Breast epithelium (tissue), 4 donors: ENCODE measurements around the gene NMRAL1. TPM values are rescaled to one million over a fixed set of nuclear protein-coding genes. Genes with fewer than 3 reads are reported as not detected.
A peak's percentile ranks its signal among the peaks of the same experiment; 100 is the strongest.

Experiments
- DNase-seq, 2 donors: peaks; one replicate each; pipeline ENCODE4 v3.0.0-alpha.2; 2019; ENCODE audit warnings: low spot score in 2 of 2
- H3K27ac ChIP-seq, 2 donors: fragments of 200-600 bp; sonication (generic) in 1 of 2; one replicate each; pipeline ENCODE4 v1.5.1; 2016 to 2019; ENCODE audit warnings: mild to moderate bottlenecking in 1 of 2
- H3K27me3 ChIP-seq, 2 donors: fragments of 200-600 bp; sonication (generic) in 1 of 2; one replicate each; pipeline versions ENCODE4 v1.5.1 to v1.6.0; 2017 to 2019; ENCODE audit warnings: control low read depth in 1 of 2, mild to moderate bottlenecking in 1 of 2
- H3K36me3 ChIP-seq: fragments of 200-600 bp; one replicate; pipeline ENCODE4 v1.5.1; 2019
- H3K4me1 ChIP-seq, 2 donors: fragments of 200-600 bp; sonication (generic); one replicate each; pipeline ENCODE4 v1.5.1; 2016 to 2019; ENCODE audit warnings: control low read depth in 1 of 2
- H3K4me3 ChIP-seq, 3 donors: fragments of 200-600 bp; sonication (generic); 1 replicate in 2 of 3; 2 replicates in 1 of 3; pipeline ENCODE4 v1.5.1; 2016 to 2019; ENCODE audit warnings: mild to moderate bottlenecking in 3 of 3, moderate library complexity in 2 of 3
- H3K9me3 ChIP-seq, 2 donors: fragments of 200-600 bp; sonication (generic) in 1 of 2; one replicate each; pipeline ENCODE4 v1.5.1; 2016 to 2019; ENCODE audit warnings: control low read depth in 1 of 2
- CTCF ChIP-seq, 3 donors: fragments of 450-650 bp; IDR thresholded peaks; one replicate each; pipeline ENCODE4 v1.5.1; 2016 to 2017; ENCODE audit warnings: antibody characterized with exemption in 3 of 3, mild to moderate bottlenecking in 3 of 3, moderate library complexity in 3 of 3
- POLR2A ChIP-seq: fragments of 450-650 bp; IDR thresholded peaks from one replicate; pipeline ENCODE4 v1.6.1; 2016; ENCODE audit warnings: antibody characterized with exemption, mild to moderate bottlenecking, moderate library complexity
- POLR2AphosphoS5 ChIP-seq, 3 donors: sonication (generic); formaldehyde crosslinking; IDR thresholded peaks; one replicate each; pipeline ENCODE4 v1.6.1; 2017; ENCODE audit warnings: antibody characterized with exemption in 3 of 3
- intact Hi-C: fragments of 100-400 bp; cut with DNase I; formaldehyde crosslinking; loops from one replicate; pipeline ENCODE4 v1.15.1; 2023; ENCODE audit warnings: low total_unique reads
- total RNA-seq, 3 donors: library from RNA; depleted of rRNA; stranded (reverse); fragments of >200 nt; gene quantifications; one replicate each; pipeline ENCODE4 v1.1.0, GENCODE V29; 2016

The NMRAL1 gene
- total RNA-seq, 3 donors from 2014 or later: 44.5 to 57.7 (median 51.5) TPM

GRCh38 chr16:4467916-4468315 lies 6.5 kb downstream of the NMRAL1 start:
- no peak for DNase-seq

GRCh38 chr16:4465977-4466779 lies 8.2 kb downstream of the NMRAL1 start:
- no peak for DNase-seq
- no peaks in the 10 kb centered on the region for H3K27me3 ChIP-seq
- no peak overlapping the region for H3K27ac ChIP-seq
- no peaks in the 10 kb centered on the region for H3K9me3 ChIP-seq
- no peaks in the 10 kb centered on the region for H3K4me1 ChIP-seq
- peaks cover 4% of the 10 kb centered on the region for H3K36me3 ChIP-seq
- TF ChIP-seq POLR2AphosphoS5 (IDR thresholded peaks at IDR 0.05) (no peak), POLR2A (no peak), CTCF (IDR thresholded peaks at IDR 0.05) (no peak)
- no peak overlapping the region for H3K4me3 ChIP-seq
- intact Hi-C loops: no loop called here

More at GRCh38 chr16:4467916-4468315, 6.5 kb downstream of the NMRAL1 start:
- no peaks in the 10 kb centered on the region for H3K9me3 ChIP-seq
- H3K4me1 ChIP-seq: no peaks in the 10 kb centered on the region
- intact Hi-C loops: no loop called here
- TF ChIP-seq POLR2AphosphoS5 (IDR thresholded peaks at IDR 0.05) (no peak), POLR2A (no peak), CTCF (IDR thresholded peaks at IDR 0.05) (no peak)
- no peak overlapping the region for H3K4me3 ChIP-seq
- H3K36me3 ChIP-seq: peaks cover 4% of the 10 kb centered on the region
- H3K27me3 ChIP-seq: no peaks in the 10 kb centered on the region
- no peak overlapping the region for H3K27ac ChIP-seq

- Histone ChIP-seq H3K27me3 (no peaks in the 10 kb centered on the region), H3K9me3 (no peaks in the 10 kb centered on the region), H3K4me3 (no peak overlapping the region), H3K4me1 (no peaks in the 10 kb centered on the region), H3K36me3 (peaks cover 4% of the 10 kb centered on the region), H3K27ac (peak overlapping the region in 1 of 2 donors; percentile 25)
- no peak for DNase-seq
- intact Hi-C loops: no loop called here
- no peak for TF ChIP-seq POLR2AphosphoS5 (IDR thresholded peaks at IDR 0.05)
- no peak for TF ChIP-seq CTCF (IDR thresholded peaks at IDR 0.05)
- TF ChIP-seq POLR2A: no peak
Measured at GRCh38 chr16:4463522-4464163, 10.8 kb downstream of the NMRAL1 start.

GRCh38 chr16:4461250-4462085 lies 13.0 kb downstream of the NMRAL1 start:
- Histone ChIP-seq H3K27ac (peak overlapping the region; percentile 17 to 38), H3K36me3 (peaks cover 8% of the 10 kb centered on the region)
- no peak for TF ChIP-seq POLR2A
- TF ChIP-seq POLR2AphosphoS5 (IDR thresholded peaks at IDR 0.05): no peak
- no peak for TF ChIP-seq CTCF (IDR thresholded peaks at IDR 0.05)

More at GRCh38 chr16:4461250-4462085, 13.0 kb downstream of the NMRAL1 start:
- DNase-seq: no peak
- Histone ChIP-seq H3K9me3 (no peaks in the 10 kb centered on the region), H3K4me3 (no peak overlapping the region), H3K4me1 (no peaks in the 10 kb centered on the region), H3K27me3 (no peaks in the 10 kb centered on the region)
- intact Hi-C loops: no loop called here
